Cortex of kidney (tissue), 1 donor: ENCODE data around the gene MPI.
A peak's percentile ranks its signal among the peaks of the same experiment; 100 is the strongest.
"Not testable (repeated sequence)": the region's sequence is repeated elsewhere in the genome, so short reads cannot be mapped to it uniquely, and the experiment has no call there.

Source experiments
- DNase-seq: peaks from one replicate; lab custom pipeline; 2025; lab: John Stamatoyannopoulos, UW

The MPI gene

DNA sequence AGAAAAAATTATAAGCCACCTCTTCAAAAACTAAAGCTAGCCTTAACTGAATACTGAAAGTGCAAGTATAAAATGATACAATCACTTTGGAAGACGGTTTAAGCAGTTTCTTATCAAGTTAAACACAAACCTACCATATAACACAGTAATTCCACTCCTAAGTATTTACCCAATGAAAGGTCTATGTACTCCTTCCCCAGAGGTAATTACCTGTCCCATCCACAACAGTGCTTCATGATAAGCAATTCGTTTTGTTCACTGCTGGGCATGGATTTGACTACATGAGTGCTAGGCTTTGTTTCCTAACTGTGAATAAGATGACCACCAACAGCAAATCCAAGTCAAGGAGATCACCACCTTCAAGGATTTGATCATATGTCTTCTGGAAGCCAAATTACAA, 43.7 kb downstream of the MPI start:
- no peak for DNase-seq

DNA sequence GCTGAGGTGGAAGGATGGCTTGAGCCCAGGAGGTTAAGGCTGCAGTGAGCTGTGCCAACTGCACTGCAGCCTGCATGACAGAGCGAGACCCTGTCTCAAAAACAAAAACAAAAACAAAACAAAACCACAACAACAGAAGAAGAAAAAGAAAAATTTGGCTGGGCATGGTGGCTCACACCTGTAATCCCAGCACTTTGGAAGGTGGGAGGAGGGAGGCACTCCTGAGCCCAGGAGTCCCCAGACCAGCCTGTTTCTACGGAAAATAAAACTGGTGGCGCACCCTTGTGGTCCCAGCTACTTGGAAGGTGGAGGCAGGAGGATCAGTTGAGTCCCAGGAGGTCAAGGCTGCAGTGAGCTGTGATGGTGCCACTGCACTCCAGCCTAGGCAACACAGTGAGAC, 45.4 kb downstream of the MPI start:
- not testable (repeated sequence) for DNase-seq

DNA sequence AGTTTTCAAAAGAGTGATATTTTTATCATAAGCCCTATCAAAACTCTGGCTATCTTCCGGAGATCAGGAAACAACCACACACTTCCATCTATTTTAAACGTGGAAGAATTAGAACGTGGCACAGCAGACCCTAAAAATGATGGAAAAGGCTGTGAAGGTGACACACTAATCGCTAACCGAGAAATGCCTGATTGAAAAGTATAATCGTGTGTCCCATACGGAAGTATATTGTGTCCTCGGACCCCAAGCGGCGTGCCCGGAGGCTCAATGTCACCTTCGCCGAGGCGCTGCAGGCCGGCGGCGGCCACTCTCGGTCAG, 47.4 kb downstream of the MPI start:
- DNase-seq, result no peak

DNA sequence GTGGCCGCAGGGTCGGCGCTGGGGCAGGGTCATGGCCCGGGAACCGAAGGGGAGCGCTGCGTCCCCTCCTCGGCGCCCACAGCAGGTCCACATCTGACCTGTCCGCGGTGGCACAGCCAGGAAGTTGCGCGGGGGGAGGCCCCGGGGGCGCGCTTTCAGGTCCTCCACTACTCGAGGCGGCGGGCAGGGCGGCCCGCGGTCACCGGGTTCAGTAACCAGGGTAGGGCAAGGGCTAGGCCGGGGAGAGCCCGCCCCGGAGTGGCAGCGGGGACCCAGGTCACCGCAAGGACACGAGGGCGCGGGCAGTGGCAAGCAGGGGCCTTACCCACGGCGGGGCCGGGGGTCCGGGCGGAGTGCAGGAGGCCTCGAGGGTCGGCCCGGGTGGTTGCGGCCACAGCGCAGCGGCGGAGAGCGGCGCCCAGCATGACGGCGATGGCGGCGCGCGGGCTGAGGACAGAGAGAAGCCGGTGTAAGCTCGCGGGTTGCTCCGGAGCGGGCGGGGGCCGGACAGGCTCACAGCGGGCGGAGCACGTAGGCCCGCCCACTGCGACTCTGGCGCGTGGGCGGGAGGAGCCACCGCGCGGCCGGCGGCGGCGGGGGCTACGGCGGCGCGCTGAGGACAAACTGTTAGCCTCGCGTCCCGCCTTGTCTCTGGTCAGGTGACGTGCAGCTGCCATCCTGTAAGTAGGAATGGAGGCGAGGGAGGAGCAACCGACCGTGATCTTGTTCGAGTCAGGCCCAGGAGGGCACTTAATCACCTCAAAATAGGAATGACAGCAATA, 47.9 kb downstream of the MPI start, which contains the start of gene COX5A:
COX5A (minus strand) TSS at position 484 of the 782 bp plus-strand sequence; CDS start at position 425, 59 bp downstream.
- peak; percentile 49 for DNase-seq

DNA sequence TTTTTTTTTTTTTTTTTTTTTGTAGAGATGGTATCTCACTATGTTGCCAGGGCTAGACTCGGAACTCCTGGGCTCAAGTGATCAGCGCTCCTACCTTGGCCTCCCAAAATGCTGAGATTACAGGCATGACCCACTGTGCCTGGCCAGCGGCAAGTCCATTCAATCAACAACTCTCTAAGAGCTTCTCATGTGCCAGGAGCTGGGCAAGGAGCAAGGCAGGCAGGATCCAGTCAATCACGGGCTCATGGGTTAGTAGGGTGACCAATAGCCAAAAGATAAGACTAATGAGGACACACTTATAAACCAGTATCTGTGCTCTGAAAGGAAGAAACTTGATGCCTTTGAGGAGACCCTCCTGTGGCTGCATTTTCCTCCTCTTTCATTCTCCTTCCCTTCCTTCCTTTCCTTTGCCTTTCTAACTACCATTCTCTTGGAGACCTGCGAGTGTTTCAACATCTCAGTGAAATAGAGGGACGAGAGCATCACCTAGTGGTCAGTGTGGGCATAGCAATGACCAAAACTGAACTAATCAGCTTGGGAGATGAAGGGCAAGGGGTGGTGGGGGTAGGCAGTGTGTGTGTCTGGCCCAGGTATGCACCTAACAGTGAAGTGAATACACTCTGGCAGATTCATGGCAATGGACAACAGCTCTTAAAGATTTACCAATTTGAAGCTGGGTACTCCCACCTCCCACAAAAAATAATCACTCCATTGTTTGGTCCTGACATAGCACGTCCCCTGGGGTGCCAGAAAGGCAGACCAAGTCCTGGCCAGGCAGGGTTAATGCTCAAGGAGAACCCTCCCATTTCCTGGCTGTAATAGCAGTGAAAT, 60.5 kb downstream of the MPI start:
- DNase-seq, result no peak

DNA sequence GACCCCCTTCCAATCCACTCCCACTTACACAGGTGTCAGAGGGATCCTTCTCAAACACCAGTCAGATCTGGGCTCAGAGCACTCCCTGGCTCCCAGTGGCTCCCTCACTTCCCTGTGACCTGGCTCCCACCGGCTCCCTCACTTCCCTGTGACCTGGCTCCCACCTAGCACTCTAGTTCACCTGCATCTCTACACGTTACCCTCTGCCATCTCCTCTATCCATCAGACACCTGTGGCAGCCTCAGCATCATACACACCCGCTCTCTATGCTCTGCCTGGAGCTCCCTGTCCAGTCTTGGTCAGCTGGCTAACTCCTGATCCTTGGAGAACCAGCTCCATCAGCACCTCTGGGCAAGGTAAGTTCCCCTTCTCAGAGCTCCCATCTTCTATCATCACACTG, 61.2 kb downstream of the MPI start:
- no peak for DNase-seq
